SHP77 treated with DMSO at 0.1 percent for 48 hours (cell line): ENCODE results near the gene NALCN.

Experiments used
- DNase-seq: peaks from one replicate; lab custom pipeline; 2025; lab: John Stamatoyannopoulos, UW

The NALCN gene

DNA sequence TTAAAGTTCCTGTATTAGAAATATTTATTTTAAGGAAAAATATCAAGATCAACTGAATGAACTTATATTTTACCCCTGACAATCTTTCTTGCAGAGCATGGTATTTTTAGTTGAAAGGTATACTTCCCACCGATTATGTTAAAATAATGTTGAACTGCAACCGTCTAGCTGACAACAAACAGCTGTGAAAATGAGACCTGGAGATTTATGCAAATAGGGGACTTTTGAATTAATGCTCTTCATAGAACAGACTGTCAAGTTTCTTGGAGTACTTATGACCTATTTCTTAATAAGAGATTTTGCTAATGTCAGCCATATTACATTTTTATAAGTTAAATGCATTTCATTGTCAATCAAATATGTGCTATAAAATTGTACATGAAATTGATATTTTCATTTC lies 210.9 kb downstream of the NALCN start:
- no peak for DNase-seq

DNA sequence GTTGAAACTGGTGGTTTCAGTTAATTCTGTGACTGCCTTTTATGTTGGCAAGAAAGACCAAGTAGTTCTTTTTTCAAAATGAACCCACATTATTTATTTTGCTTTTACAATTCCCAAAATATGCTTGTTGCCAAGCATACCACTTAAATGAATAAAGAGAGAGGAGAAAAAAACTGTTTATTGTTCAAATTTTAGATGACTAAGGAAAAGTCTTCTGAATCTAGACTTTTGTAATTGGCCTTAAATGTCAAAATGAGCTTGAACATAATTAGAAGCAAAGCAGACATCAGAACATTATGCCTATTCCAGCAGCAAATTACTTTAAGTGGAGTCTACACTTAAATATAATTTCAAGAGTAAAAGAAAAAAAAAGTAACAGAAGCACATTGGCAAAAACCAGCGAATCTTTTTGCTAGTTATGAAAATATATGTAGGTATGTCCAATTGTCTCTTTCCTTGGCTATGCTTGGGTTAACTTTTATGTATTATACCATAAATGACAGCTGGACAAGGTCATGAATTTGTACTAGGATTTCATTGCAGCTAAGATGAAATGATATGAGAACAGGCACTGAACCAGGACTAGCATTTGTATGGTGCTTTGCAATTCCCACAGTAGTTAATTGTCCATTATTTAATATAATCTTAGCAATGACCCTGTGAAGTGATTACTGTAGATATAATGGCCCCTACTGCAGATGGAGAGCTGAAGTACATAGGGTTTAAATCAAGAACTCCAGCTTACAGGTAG lies 211.9 kb downstream of the NALCN start:
- DNase-seq = no peak

DNA sequence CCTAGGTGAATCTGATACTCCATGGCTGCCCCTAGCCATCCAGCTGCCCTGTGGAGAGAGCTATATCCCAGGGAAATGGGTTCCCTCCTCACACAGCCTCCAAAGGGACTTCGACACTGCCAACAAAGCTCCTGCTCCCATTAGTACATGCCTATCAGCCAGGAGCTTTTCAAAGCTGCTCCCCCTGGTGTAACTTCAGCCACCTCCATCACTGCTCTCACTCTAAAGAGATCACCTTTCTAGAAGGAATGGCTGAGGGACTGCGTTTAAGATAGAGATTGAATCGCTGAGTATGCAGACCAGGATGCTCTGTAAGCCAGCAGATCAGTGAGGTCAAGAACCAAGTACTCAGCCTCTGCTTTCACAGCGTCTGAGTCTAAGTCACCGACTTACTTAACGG lies 213.7 kb downstream of the NALCN start:
- DNase-seq = no peak

DNA sequence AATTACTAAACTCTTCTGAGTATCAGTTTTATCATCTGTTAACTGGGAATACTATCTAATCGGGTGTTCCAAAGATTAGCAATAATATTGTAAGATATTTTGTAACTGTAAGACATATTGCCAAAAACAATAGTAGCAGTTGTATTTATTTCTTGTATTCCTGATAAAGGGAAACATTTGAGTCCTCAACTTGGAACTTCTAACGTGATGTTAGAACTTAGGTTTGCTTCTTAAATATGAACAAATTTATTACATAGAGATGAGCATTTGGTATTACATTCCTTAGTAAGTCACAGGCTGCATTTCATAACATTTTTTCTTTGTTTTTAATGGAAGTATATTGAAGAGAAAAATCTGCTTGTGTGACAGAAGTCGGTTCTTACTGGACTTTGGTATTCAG lies 225.3 kb downstream of the NALCN start:
- no peak for DNase-seq

DNA sequence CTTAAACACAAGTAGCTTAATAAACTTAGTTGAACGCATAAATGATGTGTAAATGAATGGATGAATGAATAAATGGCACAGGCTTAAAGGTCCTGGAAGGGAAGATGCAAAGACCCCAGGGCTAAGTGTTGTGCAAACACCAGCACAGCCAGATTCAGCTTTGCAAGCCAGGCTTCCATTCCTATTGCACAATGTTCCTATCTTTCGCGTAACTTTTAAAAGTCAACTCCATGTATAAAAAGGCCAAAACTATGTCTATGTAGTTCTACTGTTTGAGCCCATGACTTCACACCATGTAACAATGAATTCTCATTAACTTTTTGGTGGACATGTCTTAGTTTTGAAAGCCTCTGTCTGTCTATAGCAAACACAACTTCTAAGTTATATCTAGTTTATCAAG lies 226.0 kb downstream of the NALCN start:
- no peak for DNase-seq

DNA sequence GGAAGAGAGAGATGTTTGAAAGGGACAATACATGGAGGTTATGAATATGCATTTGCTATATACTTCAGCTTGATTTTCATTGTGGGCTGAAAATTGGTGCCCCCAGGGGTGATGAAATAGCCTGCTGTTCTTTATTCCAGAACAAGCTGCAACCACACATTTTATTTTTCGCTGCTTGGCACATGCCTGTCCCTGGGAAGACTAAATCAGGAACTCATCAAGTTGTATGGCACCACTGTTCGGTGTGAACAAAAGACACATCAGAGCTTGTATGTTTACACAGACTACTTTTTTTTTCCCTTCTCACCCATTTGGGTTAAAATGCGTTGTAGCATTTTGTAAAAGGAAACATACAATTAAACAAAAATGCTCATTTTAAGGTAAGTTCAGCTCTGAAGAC lies 230.7 kb downstream of the NALCN start:
- DNase-seq = no peak

- DNase-seq = no peak
Observed at GRCh38 chr13:101181076-101181685, 235.1 kb downstream of the NALCN start.

- no peak for DNase-seq
Observed at GRCh38 chr13:101179021-101179420, 237.3 kb downstream of the NALCN start.

DNA sequence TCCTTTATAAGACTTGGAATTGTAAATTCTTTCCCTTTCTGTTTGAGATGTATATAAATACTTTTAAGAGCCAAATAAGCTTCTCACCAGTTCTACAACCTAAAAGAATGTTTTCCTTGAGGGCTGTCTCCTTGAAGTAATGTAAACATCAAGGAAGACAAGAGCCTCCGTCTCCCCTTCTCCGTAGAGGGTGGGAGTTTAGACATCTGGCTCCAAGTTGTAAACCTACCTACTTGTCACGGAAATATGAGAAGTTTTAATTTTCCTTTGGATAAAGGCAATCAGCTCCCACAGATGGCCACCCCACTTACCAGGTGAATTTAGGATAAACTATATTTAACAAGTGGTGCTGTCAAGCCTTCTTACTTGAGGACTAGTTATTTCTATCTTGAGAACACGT lies 237.9 kb downstream of the NALCN start:
- no peak for DNase-seq

- DNase-seq = no peak
Observed at GRCh38 chr13:101170306-101170705, 246.0 kb downstream of the NALCN start.

DNA sequence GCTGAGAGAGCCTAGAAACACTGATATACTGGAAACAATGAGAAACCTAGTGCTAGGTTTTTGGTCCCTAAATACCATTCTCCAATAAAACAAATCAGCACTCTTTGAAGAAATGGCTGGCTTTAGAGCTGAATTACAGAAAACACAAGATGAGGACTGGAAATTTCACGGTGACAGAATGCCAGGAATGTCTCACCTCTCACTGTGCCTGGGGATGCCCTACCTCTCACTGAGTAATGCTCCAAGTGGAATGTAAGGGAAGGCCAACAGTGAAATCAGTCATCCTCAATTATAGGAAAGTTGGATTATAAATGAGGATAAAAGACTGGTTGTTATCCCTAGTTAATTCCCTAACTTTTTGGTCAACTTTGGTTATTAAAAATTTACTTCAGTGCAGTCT lies 259.0 kb downstream of the NALCN start:
- DNase-seq = no peak

- DNase-seq = no peak
Observed at GRCh38 chr13:101155920-101156319, 260.4 kb downstream of the NALCN start.

DNA sequence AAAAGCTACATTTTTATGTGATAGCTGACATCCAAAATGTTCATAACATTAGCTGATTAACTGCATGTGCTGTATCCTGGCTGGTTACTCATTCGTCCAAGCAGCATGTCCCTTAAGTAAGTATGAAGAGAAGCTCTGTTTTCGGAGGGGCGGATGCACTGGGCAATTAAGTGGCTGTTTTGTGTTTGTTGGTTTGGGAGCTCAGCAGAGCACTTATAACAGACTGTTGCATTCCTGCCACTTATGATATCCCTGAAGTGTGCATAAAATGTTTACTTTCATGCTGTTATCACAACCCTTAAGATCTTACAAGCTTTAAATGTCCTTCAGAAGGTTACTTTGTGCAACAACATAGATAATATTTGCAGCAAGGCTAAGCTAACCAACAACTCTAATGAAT lies 264.1 kb downstream of the NALCN start:
- no peak for DNase-seq

DNA sequence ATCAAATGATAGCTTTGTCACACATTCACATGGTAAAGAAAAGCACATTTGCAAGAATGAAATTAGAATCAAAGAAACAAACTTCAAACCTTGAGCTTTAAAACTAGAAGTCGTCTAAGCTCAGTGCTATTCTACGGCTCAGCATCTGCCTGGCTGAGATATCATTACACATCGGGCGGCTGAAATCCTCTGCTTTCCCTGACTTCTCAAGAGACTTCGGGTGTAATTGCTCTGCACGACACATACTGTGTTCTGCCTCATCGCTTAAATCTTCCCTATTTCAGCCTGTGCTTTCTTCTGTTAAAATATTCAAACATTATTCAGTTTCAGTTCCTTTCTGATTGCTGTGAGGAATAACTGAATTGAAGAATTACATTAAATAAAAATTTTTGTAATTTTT lies 265.3 kb downstream of the NALCN start:
- DNase-seq = no peak

GRCh38 chr13:101149735-101150384 lies 266.4 kb downstream of the NALCN start:
- DNase-seq = no peak

GRCh38 chr13:101146101-101146898 lies 270.0 kb downstream of the NALCN start:
- no peak for DNase-seq

GRCh38 chr13:101144808-101145419 lies 271.4 kb downstream of the NALCN start:
- DNase-seq = peak; percentile 27

DNA sequence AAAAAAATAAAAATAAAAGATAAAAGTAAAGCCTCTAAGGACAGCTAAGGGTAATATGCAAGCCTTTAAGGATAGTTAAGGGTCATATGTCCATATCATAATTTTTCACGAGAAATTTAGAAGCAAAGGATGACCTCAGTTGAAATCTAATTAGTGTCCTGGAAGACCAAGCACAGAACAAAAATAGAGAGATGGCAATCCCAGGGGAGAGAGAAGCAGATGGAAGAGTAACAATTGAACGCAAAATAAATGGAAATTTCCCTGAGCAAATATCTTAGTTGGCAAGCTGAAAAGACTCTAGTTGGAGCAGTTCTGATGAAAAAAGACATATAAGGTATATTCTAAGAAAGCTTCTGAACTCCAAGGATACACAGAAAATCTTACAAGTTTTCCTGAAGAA lies 275.4 kb downstream of the NALCN start:
- DNase-seq = no peak

DNA sequence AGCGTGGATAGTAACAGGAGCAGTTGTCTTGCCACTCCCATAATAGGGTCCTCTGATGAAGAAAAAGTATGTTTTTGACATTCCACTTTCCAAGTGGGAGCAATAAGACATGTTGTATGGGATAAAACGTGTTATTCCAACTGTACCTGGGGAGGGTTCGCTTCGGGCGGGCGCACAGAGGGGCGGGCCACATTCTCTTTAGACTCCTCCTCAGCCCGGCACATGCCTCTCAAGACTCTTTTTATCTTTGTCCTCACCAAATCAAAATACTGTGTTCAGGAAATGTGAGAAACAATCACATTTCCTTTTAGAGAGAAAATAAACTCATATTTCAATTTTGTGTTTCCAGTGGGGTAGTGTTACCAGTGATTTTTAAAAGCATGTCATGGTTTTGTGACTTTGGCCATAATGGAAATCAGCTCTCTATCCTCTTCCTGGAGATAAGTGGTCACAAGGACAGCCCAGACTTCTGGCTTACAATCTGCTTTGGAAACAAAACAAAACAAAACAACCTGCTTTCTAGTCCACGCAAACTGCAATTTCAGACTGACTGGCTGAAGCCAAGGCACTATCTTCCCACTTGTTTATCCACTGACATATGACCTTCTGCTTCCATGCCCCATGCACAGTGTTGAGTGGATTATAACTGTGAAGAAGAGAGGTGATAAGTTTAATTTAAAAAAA lies 276.1 kb downstream of the NALCN start:
- DNase-seq = no peak

GRCh38 chr13:101139081-101139480 lies 277.2 kb downstream of the NALCN start:
- DNase-seq = no peak

DNA sequence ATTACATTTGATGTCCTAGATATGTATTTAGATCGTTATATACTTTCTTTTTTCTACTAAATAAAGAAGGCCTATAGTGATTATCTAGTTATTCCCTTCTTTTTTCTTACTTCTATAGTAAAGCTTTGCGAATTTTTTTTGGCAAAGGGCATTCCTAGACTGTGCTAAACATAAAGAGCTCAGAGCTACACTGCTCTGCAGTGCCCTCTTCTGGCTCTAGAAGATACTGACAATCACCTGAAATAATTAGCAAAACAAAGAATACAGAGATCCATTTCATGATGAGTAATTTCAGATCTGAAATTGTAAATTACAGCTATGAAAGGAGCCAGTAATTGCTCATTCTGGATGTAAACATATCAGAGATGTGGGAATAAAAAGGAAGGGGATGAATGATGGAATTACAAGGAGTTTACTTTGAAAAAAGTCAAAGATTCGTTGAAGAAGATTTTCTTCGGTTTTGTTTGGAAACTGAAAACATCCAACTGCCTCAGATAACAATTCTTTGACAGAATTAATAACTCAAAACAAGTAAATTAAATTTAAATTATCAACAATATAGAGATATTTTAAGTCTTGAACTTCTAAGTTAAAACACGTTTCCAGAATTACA lies 288.5 kb downstream of the NALCN start:
- peak; percentile 52 for DNase-seq
